HepG2 (cell line): ENCODE data around the gene HYCC2. TPM values are rescaled to one million over a fixed set of nuclear protein-coding genes. Genes with fewer than 3 reads are reported as not detected.

Source experiments
- ADNP ChIP-seq: sonication (generic); formaldehyde crosslinking; IDR thresholded peaks from 2 replicates; pipeline ENCODE4 v1.4.0; 2020; ENCODE audit warnings: missing genetic modification reagents
- CENPT ChIP-seq: sonication (generic); formaldehyde crosslinking; IDR thresholded peaks from 2 replicates; pipeline ENCODE4 v1.8.0; 2022; ENCODE audit warnings: low read depth, mild to moderate bottlenecking, moderate library complexity, missing genetic modification reagents
- ELF3 ChIP-seq: IDR thresholded peaks from 2 replicates; pipeline ENCODE4 v1.6.1; 2016; ENCODE audit warnings: missing genetic modification reagents, missing compliant biosample characterization
- ERF ChIP-seq: IDR thresholded peaks from 2 replicates; pipeline ENCODE4 v1.6.1; 2018; ENCODE audit warnings: missing biosample characterization, missing genetic modification reagents
- FOXA3 ChIP-seq: IDR thresholded peaks from 2 replicates; pipeline ENCODE4 v1.6.1; 2016; ENCODE audit warnings: missing genetic modification reagents, missing compliant biosample characterization
- HHEX ChIP-seq: IDR thresholded peaks from 2 replicates; pipeline ENCODE4 v1.6.1; 2016; ENCODE audit warnings: control low read depth
- KDM1A ChIP-seq: IDR thresholded peaks from 2 replicates; pipeline ENCODE4 v1.6.1; 2016; ENCODE audit warnings: missing compliant biosample characterization
- MEIS2 ChIP-seq: sonication (generic); formaldehyde crosslinking; IDR thresholded peaks from 2 replicates; pipeline ENCODE4 v1.9.0; 2021; ENCODE audit warnings: mild to moderate bottlenecking, missing genetic modification reagents
- MTF1 ChIP-seq: sonication (generic); formaldehyde crosslinking; IDR thresholded peaks from 2 replicates; pipeline ENCODE4 v1.5.0; 2020; ENCODE audit warnings: missing genetic modification reagents
- POLR2AphosphoS5 ChIP-seq: IDR thresholded peaks from 2 replicates; pipeline ENCODE4 v1.6.1; 2012; ENCODE audit warnings: low read depth, low read length
- PRMT3 ChIP-seq: sonication (generic); formaldehyde crosslinking; IDR thresholded peaks from 2 replicates; pipeline ENCODE4 v1.8.1; 2022; ENCODE audit warnings: low read depth, mild to moderate bottlenecking, moderate library complexity, missing genetic modification reagents, borderline replicate concordance
- TAF1 ChIP-seq: sonication (generic); formaldehyde crosslinking; IDR thresholded peaks from 2 replicates; pipeline ENCODE4 v1.4.0; 2020; ENCODE audit warnings: missing genetic modification reagents
- ZBTB7A ChIP-seq: sonication (generic); formaldehyde crosslinking; IDR thresholded peaks from 2 replicates; pipeline ENCODE4 v1.8.0; 2022; ENCODE audit warnings: mild to moderate bottlenecking, missing genetic modification reagents
- ZKSCAN5 ChIP-seq: sonication (generic); formaldehyde crosslinking; IDR thresholded peaks from 2 replicates; pipeline ENCODE4 v1.5.1; 2020; ENCODE audit warnings: mild to moderate bottlenecking, missing genetic modification reagents
- ZNF224 ChIP-seq: sonication (generic); formaldehyde crosslinking; IDR thresholded peaks from 2 replicates; pipeline ENCODE4 v1.5.0; 2020; ENCODE audit warnings: mild to moderate bottlenecking, missing genetic modification reagents
- ZNF468 ChIP-seq: sonication (generic); formaldehyde crosslinking; IDR thresholded peaks from 2 replicates; pipeline ENCODE4 v1.8.0; 2022; ENCODE audit warnings: mild to moderate bottlenecking, moderate library complexity, missing genetic modification reagents
- ZNF557 ChIP-seq: sonication (generic); formaldehyde crosslinking; IDR thresholded peaks from 2 replicates; pipeline ENCODE4 v1.4.0; 2020; ENCODE audit warnings: missing genetic modification reagents
- ZNF660 ChIP-seq: sonication (generic); formaldehyde crosslinking; IDR thresholded peaks from 2 replicates; pipeline ENCODE4 v1.5.1; 2020; ENCODE audit warnings: mild to moderate bottlenecking, low read depth, missing genetic modification reagents, borderline replicate concordance
- ZNF724P ChIP-seq: sonication (generic); formaldehyde crosslinking; IDR thresholded peaks from 2 replicates; pipeline ENCODE4 v1.8.0; 2022; ENCODE audit warnings: missing genetic modification reagents, borderline replicate concordance
- polyA plus RNA-seq, 8 experiments: library from polyadenylated mRNA; depleted of rRNA in 3 of 8; stranded (reverse) in 7 of 8; unstranded in 1 of 8; fragments of >200 nt; fragmentation: Illumina TruSeq in 4 of 8; extraction: Trizol in 4 of 8; gene quantifications; 2 replicates each; pipeline versions ENCODE4 v1.2.1 to v1.2.3, GENCODE V29; 2011 to 2016; ENCODE audit warnings: low read depth in 4 of 8, missing spikeins in 1 of 8, mixed read lengths in 1 of 8; ENCODE audit not compliant: insufficient read depth in 1 of 8
- total RNA-seq, 5 experiments: library from RNA; depleted of rRNA; stranded (reverse); fragments of >200 nt; fragmentation: Illumina TruSeq; extraction: Trizol; gene quantifications; 2 replicates each; pipeline ENCODE4 v1.2.3, GENCODE V29; 2016; ENCODE audit warnings: low read depth in 1 of 5
- TF ChIP-seq, protein P1 (sequence below): sonication (generic); formaldehyde crosslinking; conservative IDR thresholded peaks from 2 replicates; pipeline ENCODE4 v1.4.0; 2020; ENCODE audit warnings: missing genetic modification reagents
- TF ChIP-seq, protein P2 (sequence below): sonication (generic); formaldehyde crosslinking; conservative IDR thresholded peaks from 2 replicates; pipeline ENCODE4 v1.4.0; 2020; ENCODE audit warnings: missing genetic modification reagents
- TF ChIP-seq, protein P3 (sequence below): IDR thresholded peaks from 2 replicates; pipeline ENCODE4 v1.6.1; 2012; ENCODE audit warnings: inconsistent platforms
- TF ChIP-seq, protein P4 (sequence below): sonication (generic); formaldehyde crosslinking; IDR thresholded peaks from 2 replicates; pipeline ENCODE4 v1.8.1; 2023; ENCODE audit warnings: mild to moderate bottlenecking, moderate library complexity, missing genetic modification reagents
- TF ChIP-seq, protein P5 (sequence below): sonication (generic); formaldehyde crosslinking; IDR thresholded peaks from 2 replicates; pipeline ENCODE4 v1.4.0; 2020; ENCODE audit warnings: missing genetic modification reagents
- TF ChIP-seq, protein P6 (sequence below): sonication (generic); formaldehyde crosslinking; IDR thresholded peaks from 2 replicates; pipeline ENCODE4 v1.5.1; 2020; ENCODE audit warnings: mild to moderate bottlenecking, missing genetic modification reagents

The HYCC2 gene
- total and polyA plus RNA-seq, 2 of the 13 experiments (the other 11 are each of a cell fraction or from before 2014, with no cell fraction given) = 4.7 to 13.9 TPM

DNA sequence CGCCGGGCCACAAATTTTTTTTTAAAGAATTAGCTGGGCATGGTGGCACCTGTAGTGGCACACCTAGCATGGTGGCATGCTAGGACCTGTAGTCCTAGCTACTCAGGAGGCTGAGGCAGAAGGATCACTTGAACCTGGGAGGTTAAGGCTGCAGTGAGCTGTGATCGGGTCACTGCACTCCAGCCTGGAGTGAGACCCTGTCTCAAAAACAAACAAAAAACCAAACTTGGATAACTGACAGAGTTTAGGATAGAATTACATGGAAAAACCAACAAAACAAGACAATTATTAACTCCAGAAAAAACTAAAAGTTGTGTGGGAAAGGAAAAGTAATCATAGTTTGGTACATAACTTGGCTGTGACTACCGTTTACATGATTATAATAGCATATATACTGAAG is 42.9 kb upstream of the HYCC2 start (continued):
- TF ChIP-seq, protein P1, sequence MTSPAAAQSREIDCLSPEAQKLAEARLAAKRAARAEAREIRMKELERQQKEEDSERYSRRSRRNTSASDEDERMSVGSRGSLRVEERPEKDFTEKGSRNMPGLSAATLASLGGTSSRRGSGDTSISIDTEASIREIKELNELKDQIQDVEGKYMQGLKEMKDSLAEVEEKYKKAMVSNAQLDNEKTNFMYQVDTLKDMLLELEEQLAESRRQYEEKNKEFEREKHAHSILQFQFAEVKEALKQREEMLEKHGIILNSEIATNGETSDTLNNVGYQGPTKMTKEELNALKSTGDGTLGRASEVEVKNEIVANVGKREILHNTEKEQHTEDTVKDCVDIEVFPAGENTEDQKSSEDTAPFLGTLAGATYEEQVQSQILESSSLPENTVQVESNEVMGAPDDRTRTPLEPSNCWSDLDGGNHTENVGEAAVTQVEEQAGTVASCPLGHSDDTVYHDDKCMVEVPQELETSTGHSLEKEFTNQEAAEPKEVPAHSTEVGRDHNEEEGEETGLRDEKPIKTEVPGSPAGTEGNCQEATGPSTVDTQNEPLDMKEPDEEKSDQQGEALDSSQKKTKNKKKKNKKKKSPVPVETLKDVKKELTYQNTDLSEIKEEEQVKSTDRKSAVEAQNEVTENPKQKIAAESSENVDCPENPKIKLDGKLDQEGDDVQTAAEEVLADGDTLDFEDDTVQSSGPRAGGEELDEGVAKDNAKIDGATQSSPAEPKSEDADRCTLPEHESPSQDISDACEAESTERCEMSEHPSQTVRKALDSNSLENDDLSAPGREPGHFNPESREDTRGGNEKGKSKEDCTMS (CRISPR knock-in tag) = no peak
- TF ChIP-seq, protein P2, sequence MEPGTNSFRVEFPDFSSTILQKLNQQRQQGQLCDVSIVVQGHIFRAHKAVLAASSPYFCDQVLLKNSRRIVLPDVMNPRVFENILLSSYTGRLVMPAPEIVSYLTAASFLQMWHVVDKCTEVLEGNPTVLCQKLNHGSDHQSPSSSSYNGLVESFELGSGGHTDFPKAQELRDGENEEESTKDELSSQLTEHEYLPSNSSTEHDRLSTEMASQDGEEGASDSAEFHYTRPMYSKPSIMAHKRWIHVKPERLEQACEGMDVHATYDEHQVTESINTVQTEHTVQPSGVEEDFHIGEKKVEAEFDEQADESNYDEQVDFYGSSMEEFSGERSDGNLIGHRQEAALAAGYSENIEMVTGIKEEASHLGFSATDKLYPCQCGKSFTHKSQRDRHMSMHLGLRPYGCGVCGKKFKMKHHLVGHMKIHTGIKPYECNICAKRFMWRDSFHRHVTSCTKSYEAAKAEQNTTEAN (CRISPR knock-in tag) = no peak
- TF ChIP-seq ELF3 = no peak
- peak; percentile 15; the same call in 1 of the 2 replicates for TF ChIP-seq FOXA3 (CRISPR knock-in tag)
- TF ChIP-seq MTF1 (CRISPR knock-in tag) = no peak
- no peak for TF ChIP-seq POLR2AphosphoS5
- TF ChIP-seq, protein P3, sequence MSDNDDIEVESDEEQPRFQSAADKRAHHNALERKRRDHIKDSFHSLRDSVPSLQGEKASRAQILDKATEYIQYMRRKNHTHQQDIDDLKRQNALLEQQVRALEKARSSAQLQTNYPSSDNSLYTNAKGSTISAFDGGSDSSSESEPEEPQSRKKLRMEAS = 0 out of 2 replicates have a peak, but pooled peaks have one; percentile 18
- TF ChIP-seq ZKSCAN5 = no peak
- TF ChIP-seq HHEX (CRISPR knock-in tag) = no peak
- no peak for TF ChIP-seq MEIS2 (CRISPR knock-in tag)
- TF ChIP-seq ZNF557 (CRISPR knock-in tag) = no peak
- TF ChIP-seq KDM1A = 0 out of 2 replicates have a peak, but pooled peaks have one; percentile 49
- no peak for TF ChIP-seq ZNF468 (CRISPR knock-in tag)
- no peak for TF ChIP-seq ZNF224 (CRISPR knock-in tag)
- no peak for TF ChIP-seq TAF1
- TF ChIP-seq ADNP (CRISPR knock-in tag) = peak; percentile 86; the same call in 1 of the 2 replicates
- 0 out of 2 replicates have a peak, but pooled peaks have one; percentile 15 for TF ChIP-seq ZBTB7A (CRISPR knock-in tag)
- no peak for TF ChIP-seq CENPT
- no peak for TF ChIP-seq ZNF724P (CRISPR knock-in tag)
- TF ChIP-seq ZNF660 (CRISPR knock-in tag) = no peak
- TF ChIP-seq, protein P4, sequence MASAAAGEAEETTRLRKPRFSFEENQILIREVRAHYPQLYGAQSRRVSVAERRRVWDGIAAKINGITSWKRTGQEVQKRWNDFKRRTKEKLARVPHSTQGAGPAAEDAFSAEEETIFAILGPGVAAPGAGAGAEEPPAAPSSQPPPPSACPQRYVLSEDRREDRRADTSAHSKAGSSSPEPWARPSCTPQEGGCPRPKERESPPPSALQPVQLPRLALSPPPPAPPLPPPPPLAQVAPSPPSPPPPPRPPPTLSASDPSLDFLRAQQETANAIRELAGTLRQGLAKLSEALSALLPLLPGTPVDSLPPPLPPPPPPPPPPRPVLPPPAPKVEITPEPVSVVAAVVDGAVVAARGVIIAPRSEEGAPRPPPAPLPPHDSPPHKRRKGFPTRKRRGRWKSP = no peak
- TF ChIP-seq ERF (CRISPR knock-in tag) = no peak
- no peak for TF ChIP-seq PRMT3 (CRISPR knock-in tag)
- TF ChIP-seq, protein P5, sequence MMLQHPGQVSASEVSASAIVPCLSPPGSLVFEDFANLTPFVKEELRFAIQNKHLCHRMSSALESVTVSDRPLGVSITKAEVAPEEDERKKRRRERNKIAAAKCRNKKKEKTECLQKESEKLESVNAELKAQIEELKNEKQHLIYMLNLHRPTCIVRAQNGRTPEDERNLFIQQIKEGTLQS (CRISPR knock-in tag) = no peak
- TF ChIP-seq, protein P6, sequence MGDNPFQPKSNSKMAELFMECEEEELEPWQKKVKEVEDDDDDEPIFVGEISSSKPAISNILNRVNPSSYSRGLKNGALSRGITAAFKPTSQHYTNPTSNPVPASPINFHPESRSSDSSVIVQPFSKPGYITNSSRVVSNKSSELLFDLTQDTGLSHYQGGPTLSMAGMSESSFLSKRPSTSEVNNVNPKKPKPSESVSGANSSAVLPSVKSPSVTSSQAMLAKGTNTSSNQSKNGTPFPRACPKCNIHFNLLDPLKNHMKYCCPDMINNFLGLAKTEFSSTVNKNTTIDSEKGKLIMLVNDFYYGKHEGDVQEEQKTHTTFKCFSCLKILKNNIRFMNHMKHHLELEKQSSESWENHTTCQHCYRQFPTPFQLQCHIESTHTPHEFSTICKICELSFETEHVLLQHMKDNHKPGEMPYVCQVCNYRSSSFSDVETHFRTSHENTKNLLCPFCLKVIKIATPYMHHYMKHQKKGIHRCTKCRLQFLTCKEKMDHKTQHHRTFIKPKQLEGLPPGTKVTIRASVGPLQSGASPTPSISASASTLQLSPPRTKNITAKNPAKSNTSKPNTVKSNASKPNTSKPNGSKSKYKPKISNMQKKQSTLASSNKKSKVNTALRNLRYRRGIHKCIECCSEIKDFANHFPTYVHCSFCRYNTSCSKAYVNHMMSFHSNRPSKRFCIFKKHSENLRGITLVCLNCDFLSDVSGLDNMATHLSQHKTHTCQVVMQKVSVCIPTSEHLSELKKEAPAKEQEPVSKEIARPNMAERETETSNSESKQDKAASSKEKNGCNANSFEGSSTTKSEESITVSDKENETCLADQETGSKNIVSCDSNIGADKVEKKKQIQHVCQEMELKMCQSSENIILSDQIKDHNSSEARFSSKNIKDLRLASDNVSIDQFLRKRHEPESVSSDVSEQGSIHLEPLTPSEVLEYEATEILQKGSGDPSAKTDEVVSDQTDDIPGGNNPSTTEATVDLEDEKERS (CRISPR knock-in tag) = 0 out of 2 replicates have a peak, but pooled peaks have one; percentile 66
